ENCODE data around the gene SLC26A9. TPM values are rescaled to one million over a fixed set of nuclear protein-coding genes. Genes with fewer than 3 reads are reported as not detected.

Gene SLC26A9
- total RNA-seq, 2 donors from 2014 or later, result 0.22 TPM

- Histone ChIP-seq H3K4me3 (ENCODE audit: low read length) (no peak overlapping the region), H3K27ac (ENCODE audit: low read depth, low read length) (no peak overlapping the region), H3K27me3 (ENCODE audit: control insufficient read depth, insufficient read depth, low read length, poor library complexity, severe bottlenecking) (no peaks in the 10 kb centered on the region), H3K4me1 (ENCODE audit: control insufficient read depth, insufficient read depth, low read length) (peaks cover 8% of the 10 kb centered on the region), H3K9ac (ENCODE audit: extremely low read depth, low read length, poor library complexity, severe bottlenecking) (no peak overlapping the region), H3K9me3 (ENCODE audit: control insufficient read depth, low read length) (no peaks in the 10 kb centered on the region), H3K36me3 (ENCODE audit: control insufficient read depth, insufficient read depth, low read length) (no peaks in the 10 kb centered on the region)
- no peaks in the 10 kb centered on the region for H3K36me3 Mint-ChIP-seq (ENCODE audit: low read depth)
- no peak overlapping the region for H3K27ac Mint-ChIP-seq
- H3K9me3 Mint-ChIP-seq, result peaks cover 6% of the 10 kb centered on the region
- no peak overlapping the region for H3K4me3 Mint-ChIP-seq
- no peak for TF ChIP-seq CTCF (conservative IDR thresholded peaks at IDR 0.05)
- no peak for DNase-seq
- H3K4me1 Mint-ChIP-seq, result peaks cover 10% of the 10 kb centered on the region
- 92 to 100% methylated on average over 3 to 6 of the region's 6 CpGs for WGBS, 2 experiments (ENCODE audit: insufficient coverage in 1 of 2, insufficient read length in 1 of 2)
- no peaks in the 10 kb centered on the region for H3K27me3 Mint-ChIP-seq (ENCODE audit: insufficient read depth)
These were observed 36.0 kb upstream of the SLC26A9 start for GRCh38 chr1:205979301-205979700.

- WGBS, 2 experiments (ENCODE audit: insufficient coverage in 1 of 2, insufficient read length in 1 of 2), result 91 to 95% methylated on average over 4 to 7 of the region's 7 CpGs
- Histone ChIP-seq H3K4me3 (ENCODE audit: low read length) (no peak overlapping the region), H3K9me3 (ENCODE audit: control insufficient read depth, low read length) (no peaks in the 10 kb centered on the region), H3K27me3 (ENCODE audit: control insufficient read depth, insufficient read depth, low read length, poor library complexity, severe bottlenecking) (no peaks in the 10 kb centered on the region), H3K36me3 (ENCODE audit: control insufficient read depth, insufficient read depth, low read length) (no peaks in the 10 kb centered on the region), H3K4me1 (ENCODE audit: control insufficient read depth, insufficient read depth, low read length) (peaks cover 8% of the 10 kb centered on the region), H3K27ac (ENCODE audit: low read depth, low read length) (no peak overlapping the region), H3K9ac (ENCODE audit: extremely low read depth, low read length, poor library complexity, severe bottlenecking) (no peak overlapping the region)
- no peak overlapping the region for H3K27ac Mint-ChIP-seq
- no peak overlapping the region for H3K4me3 Mint-ChIP-seq
- no peaks in the 10 kb centered on the region for H3K27me3 Mint-ChIP-seq (ENCODE audit: insufficient read depth)
- no peaks in the 10 kb centered on the region for H3K36me3 Mint-ChIP-seq (ENCODE audit: low read depth)
- DNase-seq, result no peak
- peaks cover 6% of the 10 kb centered on the region for H3K9me3 Mint-ChIP-seq
- H3K4me1 Mint-ChIP-seq, result peaks cover 8% of the 10 kb centered on the region
- TF ChIP-seq CTCF (conservative IDR thresholded peaks at IDR 0.05), result no peak
These were observed 35.4 kb upstream of the SLC26A9 start for GRCh38 chr1:205978676-205979075.

GRCh38 chr1:205977402-205978014, 34.3 kb upstream of the SLC26A9 start:
- DNase-seq, result peak; percentile 92
- H3K27me3 Mint-ChIP-seq (ENCODE audit: insufficient read depth), result peaks cover 1% of the 10 kb centered on the region
- no peaks in the 10 kb centered on the region for H3K36me3 Mint-ChIP-seq (ENCODE audit: low read depth)
- H3K27ac Mint-ChIP-seq, result peak overlapping the region; percentile 30
- Histone ChIP-seq H3K36me3 (ENCODE audit: control insufficient read depth, insufficient read depth, low read length) (no peaks in the 10 kb centered on the region), H3K9me3 (ENCODE audit: control insufficient read depth, low read length) (no peaks in the 10 kb centered on the region), H3K27ac (ENCODE audit: low read depth, low read length) (no peak overlapping the region), H3K4me3 (ENCODE audit: low read length) (no peak overlapping the region), H3K4me1 (ENCODE audit: control insufficient read depth, insufficient read depth, low read length) (peaks cover 8% of the 10 kb centered on the region), H3K9ac (ENCODE audit: extremely low read depth, low read length, poor library complexity, severe bottlenecking) (no peak overlapping the region), H3K27me3 (ENCODE audit: control insufficient read depth, insufficient read depth, low read length, poor library complexity, severe bottlenecking) (no peaks in the 10 kb centered on the region)
- WGBS, 2 experiments (ENCODE audit: insufficient coverage in 1 of 2, insufficient read length in 1 of 2), result 94 to 97% methylated on average over 2 of the region's 2 CpGs
- peaks cover 8% of the 10 kb centered on the region for H3K4me1 Mint-ChIP-seq
- no peak overlapping the region for H3K4me3 Mint-ChIP-seq
- H3K9me3 Mint-ChIP-seq, result peaks cover 6% of the 10 kb centered on the region
- peak; percentile 99 for TF ChIP-seq CTCF (conservative IDR thresholded peaks at IDR 0.05)
